ENCODE results near the gene OCRL.

GRCh38 chrX:129599499-129599898 is 59.4 kb downstream of the OCRL start:
- TF ChIP-seq CTCF (optimal IDR thresholded peaks at IDR 0.05 in 1 of 3, IDR thresholded peaks at IDR 0.05 in 1 of 3, conservative IDR thresholded peaks at IDR 0.05 in 1 of 3; ENCODE audit: extremely low read depth in 1 of 3, insufficient read depth in 2 of 3, low read length in 3 of 3): no peak
- no peak for TF ChIP-seq EZH2 (IDR thresholded peaks at IDR 0.05; ENCODE audit: low read length)

Data from keratinocyte (primary cell).